HepG2 (cell line): ENCODE measurements around the gene PPIB. TPM values are rescaled to one million over a fixed set of nuclear protein-coding genes. Genes with fewer than 3 reads are reported as not detected.

ENCODE experiments used
- ATAC-seq: fragments of 200-7000 bp; cut with Tn5 transposase; 3 replicates; pipeline ENCODE4 v1.9.1; 2020; ENCODE audit warnings: mild to moderate bottlenecking, moderate library complexity
- BruUV-seq: library from RNA; stranded (reverse); fragments of 400-500 nt; replicated peaks from 2 replicates; lab custom pipeline; 2021; lab: Mats Ljungman, UMichigan
- CTCF ChIA-PET: fragments of 300-600 bp; formaldehyde crosslinking; extraction: SDS; loops from one replicate; lab custom pipeline; 2021; ENCODE audit warnings: low total read pairs, inconsistent platforms, low intra/inter-chr PET ratio; lab: Yijun Ruan, JAX
- POLR2A ChIA-PET: fragments of 350-600 bp; sonication (Branson Sonifier 250); formaldehyde crosslinking; loops from one replicate; lab custom pipeline; 2020; ENCODE audit warnings: antibody characterized with exemption, inconsistent platforms; lab: Yijun Ruan, JAX
- DNase-seq: peaks from one replicate; pipeline ENCODE4 v3.0.0-alpha.2; 2015; ENCODE audit warnings: low spot score
- FAIRE-seq: peaks from 3 replicates; lab custom pipeline; 2011; peaks lifted over from hg19 to GRCh38; lab: Jason Lieb, UNC
- H2AFZ ChIP-seq: one replicate; pipeline ENCODE4 v1.6.1; 2011; ENCODE audit warnings: low read length, inconsistent platforms
- H3K27ac ChIP-seq: fragments of 300-600 bp; 3 replicates; pipeline ENCODE4 v1.8.0; 2011; ENCODE audit warnings: mixed run types, mild to moderate bottlenecking, mixed read lengths, low read length, inconsistent platforms; ENCODE audit not compliant: insufficient read depth; ENCODE audit errors: extremely low read length
- H3K27me3 ChIP-seq, 2 experiments: fragments of 200-600 bp in 1 of 2; 2 replicates in 1 of 2; 3 replicates in 1 of 2; pipeline versions ENCODE4 v1.6.0 to v1.8.0; 2011; ENCODE audit warnings: low read length in 2 of 2, mild to moderate bottlenecking in 2 of 2, moderate library complexity in 2 of 2, inconsistent platforms in 1 of 2; ENCODE audit not compliant: insufficient read depth in 2 of 2, control insufficient read depth in 1 of 2
- H3K36me3 ChIP-seq, 2 experiments: fragments of 200-600 bp in 1 of 2; replicated peaks in 1 of 2; 2 replicates in 1 of 2; 3 replicates in 1 of 2; pipeline versions ENCODE4 v1.5.1 to v1.8.0; 2011; ENCODE audit warnings: low read length in 2 of 2, inconsistent platforms in 1 of 2; ENCODE audit not compliant: insufficient read depth in 2 of 2, control insufficient read depth in 1 of 2
- H3K4me1 ChIP-seq: 2 replicates; pipeline ENCODE4 v1.5.1; 2012; ENCODE audit warnings: low read length, inconsistent platforms; ENCODE audit not compliant: insufficient read depth
- H3K4me2 ChIP-seq: 2 replicates; pipeline ENCODE4 v1.6.0; 2011; ENCODE audit warnings: low read depth, low read length, inconsistent platforms
- H3K4me3 ChIP-seq, 3 experiments: fragments of 200-600 bp in 1 of 3; sonication (generic), shearing (Covaris generic) in 1 of 3; replicated peaks in 1 of 3; 2 replicates each; pipeline ENCODE4 v1.5.1; 2011 to 2016; ENCODE audit warnings: low read length in 3 of 3, inconsistent platforms in 2 of 3, low read depth in 2 of 3, mild to moderate bottlenecking in 2 of 3, control low read depth in 1 of 3, mixed read lengths in 1 of 3; ENCODE audit not compliant: insufficient read depth in 1 of 3
- H3K79me2 ChIP-seq: one replicate; pipeline ENCODE4 v1.6.1; 2011; ENCODE audit warnings: low read length, inconsistent platforms; ENCODE audit not compliant: insufficient read depth
- H3K9ac ChIP-seq: 2 replicates; pipeline ENCODE4 v1.6.0; 2011; ENCODE audit warnings: mild to moderate bottlenecking, low read depth, low read length, inconsistent platforms; ENCODE audit not compliant: insufficient read depth
- H3K9me3 ChIP-seq: 2 replicates; pipeline ENCODE4 v1.5.1; 2012; ENCODE audit warnings: mild to moderate bottlenecking, low read length
- H4K20me1 ChIP-seq: 2 replicates; pipeline ENCODE4 v1.6.0; 2011; ENCODE audit warnings: inconsistent platforms, mild to moderate bottlenecking, low read length, moderate library complexity; ENCODE audit not compliant: insufficient read depth
- ATF7 ChIP-seq, 2 experiments: fragments of 450-650 bp in 1 of 2; sonication (generic) in 1 of 2; formaldehyde crosslinking in 1 of 2; IDR thresholded peaks; 2 replicates each; pipeline versions ENCODE4 v1.4.0 to v1.6.1; 2016 to 2020; ENCODE audit warnings: antibody characterized with exemption in 1 of 2, mild to moderate bottlenecking in 1 of 2, missing genetic modification reagents in 1 of 2
- MAFF ChIP-seq: IDR thresholded peaks from 2 replicates; pipeline ENCODE4 v1.6.1; 2011; ENCODE audit warnings: low read depth, low read length, improper control_type of control experiment
- MAFK ChIP-seq, 2 experiments: IDR thresholded peaks in 1 of 2; conservative IDR thresholded peaks in 1 of 2; 2 replicates each; pipeline ENCODE4 v1.6.1; 2011; ENCODE audit warnings: improper control_type of control experiment in 2 of 2, low read length in 2 of 2
- RBM22 ChIP-seq: fragments of 200-400 bp; formaldehyde crosslinking; optimal IDR thresholded peaks from 2 replicates; pipeline ENCODE3; 2017; ENCODE audit warnings: mild to moderate bottlenecking, low read length, moderate library complexity
- ZBTB37 ChIP-seq: sonication (generic); formaldehyde crosslinking; IDR thresholded peaks from 2 replicates; pipeline ENCODE4 v1.4.0; 2020; ENCODE audit warnings: mild to moderate bottlenecking, missing genetic modification reagents
- ZNF33B ChIP-seq: sonication (generic); formaldehyde crosslinking; IDR thresholded peaks from 2 replicates; pipeline ENCODE4 v1.5.1; 2020; ENCODE audit warnings: mild to moderate bottlenecking, missing genetic modification reagents
- ZNF749 ChIP-seq: sonication (generic); formaldehyde crosslinking; IDR thresholded peaks from 2 replicates; pipeline ENCODE4 v1.8.0; 2022; ENCODE audit warnings: mild to moderate bottlenecking, missing genetic modification reagents, moderate library complexity, borderline replicate concordance
- WGBS: methylation state at CpG from one replicate; pipeline ENCODE4 v1.1.6; 2017; ENCODE audit warnings: low lambda C conversion rate; 5-methylcytosine and 5-hydroxymethylcytosine counted together
- in situ Hi-C: cut with HindIII; loops from 2 replicates; pipeline ENCODE4 v1.10.0; 2017; ENCODE audit warnings: low pct_unique_long_range_greater_than_20kb; ENCODE audit not compliant: extremely low pct_ligation_motif_present
- intact Hi-C: fragments of 100-400 bp; cut with micrococcal nuclease; formaldehyde crosslinking; loops from one replicate; pipeline ENCODE4 v1.10.0; 2022; ENCODE audit not compliant: unreplicated experiment
- polyA plus RNA-seq, 8 experiments: library from polyadenylated mRNA; depleted of rRNA in 3 of 8; stranded (reverse) in 7 of 8; unstranded in 1 of 8; fragments of >200 nt; fragmentation: Illumina TruSeq in 4 of 8; extraction: Trizol in 4 of 8; gene quantifications; 2 replicates each; pipeline versions ENCODE4 v1.2.1 to v1.2.3, GENCODE V29; 2011 to 2016; ENCODE audit warnings: low read depth in 4 of 8, missing spikeins in 1 of 8, mixed read lengths in 1 of 8; ENCODE audit not compliant: insufficient read depth in 1 of 8
- total RNA-seq, 5 experiments: library from RNA; depleted of rRNA; stranded (reverse); fragments of >200 nt; fragmentation: Illumina TruSeq; extraction: Trizol; gene quantifications; 2 replicates each; pipeline ENCODE4 v1.2.3, GENCODE V29; 2016; ENCODE audit warnings: low read depth in 1 of 5

Gene PPIB
- total and polyA plus RNA-seq, 2 of the 13 experiments (the other 11 are each of a cell fraction or from before 2014, with no cell fraction given): 780 to 882 TPM

- 96% methylated on average over 7 of the region's 8 CpGs for WGBS
- no peak for DNase-seq
- no peaks in the 10 kb centered on the region for H3K4me1 ChIP-seq
- H3K4me3 ChIP-seq: no peak overlapping the region
- intact Hi-C loops: no loop called here
- H3K9me3 ChIP-seq: no peaks in the 10 kb centered on the region
- BruUV-seq: no TSS peak
- no peak for FAIRE-seq
- no peaks in the 10 kb centered on the region for H3K27me3 ChIP-seq
- no peak for TF ChIP-seq ZBTB37 (CRISPR knock-in tag)
- peak; percentile 19; the same call in 1 of the 2 replicates for TF ChIP-seq ATF7 (IDR thresholded peaks at IDR 0.05)
- TF ChIP-seq ATF7 (CRISPR knock-in tag; IDR thresholded peaks at IDR 0.05): no peak
- in situ Hi-C loops: no loop called here
- H3K9ac ChIP-seq: no peak overlapping the region
- ChIA-PET POLR2A (no interaction called here), CTCF (no interaction called here)
- no peak overlapping the region for H3K27ac ChIP-seq
- H4K20me1 ChIP-seq: no peaks in the 10 kb centered on the region
- peaks cover 7 to 9% of the 10 kb centered on the region in 2 experiments; a peak in 4 of 5 replicates for H3K36me3 ChIP-seq
- H3K79me2 ChIP-seq: no peaks in the 10 kb centered on the region
- no peak overlapping the region for H2AFZ ChIP-seq
- H3K4me2 ChIP-seq: no peak overlapping the region
- no peak for ATAC-seq
Observed at GRCh38 chr15:64180235-64180824, 17.5 kb upstream of the PPIB start.

GRCh38 chr15:64166102-64166890, 3.5 kb upstream of the PPIB start:
- Histone ChIP-seq H3K4me2 (no peak overlapping the region), H3K9me3 (no peaks in the 10 kb centered on the region), H3K9ac (no peak overlapping the region), H2AFZ (no peak overlapping the region), H3K4me1 (peaks cover 21% of the 10 kb centered on the region), H3K79me2 (peaks cover 14% of the 10 kb centered on the region), H4K20me1 (no peaks in the 10 kb centered on the region), H3K27me3 (no peaks in the 10 kb centered on the region; a peak in 1 of 5 replicates), H3K4me3 (no peak overlapping the region), H3K36me3 (peaks cover 3 to 10% of the 10 kb centered on the region in 2 experiments; a peak in 2 of 5 replicates), H3K27ac (no peak overlapping the region)
- FAIRE-seq (no peak), ATAC-seq (no peak), DNase-seq (no peak)
- ChIA-PET CTCF (no interaction called here), POLR2A (no interaction called here)
- in situ Hi-C loops (no loop called here), intact Hi-C loops (no loop called here)
- WGBS: 95% methylated on average over 5 of the region's 5 CpGs
- peak; percentile 87 for TF ChIP-seq MAFF
- TF ChIP-seq ZNF33B (CRISPR knock-in tag): no peak
- TF ChIP-seq MAFK (conservative IDR thresholded peaks at IDR 0.05 in 1 of 2, IDR thresholded peaks at IDR 0.05 in 1 of 2; ENCODE audit: low read length in 2 of 2): peak; percentile 88 to 96
- TF ChIP-seq ZNF749 (CRISPR knock-in tag): no peak
- peak; percentile 34 for TF ChIP-seq RBM22
- no TSS peak for BruUV-seq
